H1 (cell line): Measurements from ENCODE around the gene TP53BP2.

ENCODE experiments used
- ATF2 ChIP-seq: IDR thresholded peaks from 2 replicates; pipeline ENCODE4 v1.6.1; 2012; ENCODE audit warnings: low read length, inconsistent platforms
- CHD2 ChIP-seq: IDR thresholded peaks from 2 replicates; pipeline ENCODE4 v1.6.1; 2012; ENCODE audit warnings: low read length, improper control_type of control experiment
- CHD7 ChIP-seq: fragments of 300-600 bp; sonication (generic); IDR thresholded peaks from 2 replicates; pipeline ENCODE4 v1.7.1; 2012; ENCODE audit warnings: low read length, moderate library complexity, mild to moderate bottlenecking, inconsistent platforms; ENCODE audit not compliant: insufficient replicate concordance
- CTCF ChIP-seq, 3 experiments: IDR thresholded peaks; 1 replicate in 2 of 3; 2 replicates in 1 of 3; pipeline versions ENCODE4 v1.5.1 to v1.6.1; 2011; ENCODE audit warnings: low read length in 3 of 3, mild to moderate bottlenecking in 3 of 3, inconsistent platforms in 2 of 3, low read depth in 1 of 3, moderate library complexity in 1 of 3; ENCODE audit not compliant: insufficient read depth in 1 of 3; ENCODE audit errors: control extremely low read depth in 1 of 3
- EP300 ChIP-seq, 2 experiments: IDR thresholded peaks; 1 replicate in 1 of 2; 2 replicates in 1 of 2; pipeline ENCODE4 v1.6.1; 2011 to 2012; ENCODE audit warnings: low read depth in 2 of 2, low read length in 2 of 2, mild to moderate bottlenecking in 2 of 2, borderline replicate concordance in 1 of 2, inconsistent platforms in 1 of 2, moderate library complexity in 1 of 2
- GTF2F1 ChIP-seq: IDR thresholded peaks from 2 replicates; pipeline ENCODE4 v1.6.1; 2012; ENCODE audit warnings: low read depth, low read length, improper control_type of control experiment, borderline replicate concordance
- MAFK ChIP-seq: IDR thresholded peaks from 2 replicates; pipeline ENCODE4 v1.6.1; 2012; ENCODE audit warnings: low read depth, mild to moderate bottlenecking, improper control_type of control experiment, low read length
- NRF1 ChIP-seq: IDR thresholded peaks from 2 replicates; pipeline ENCODE4 v1.6.1; 2011; ENCODE audit warnings: mild to moderate bottlenecking, low read depth, low read length, improper control_type of control experiment
- POLR2A ChIP-seq, 2 experiments: IDR thresholded peaks; 1 replicate in 1 of 2; 2 replicates in 1 of 2; pipeline ENCODE4 v1.6.1; 2011; ENCODE audit warnings: low read depth in 2 of 2, low read length in 2 of 2, mild to moderate bottlenecking in 2 of 2; ENCODE audit errors: control extremely low read depth in 1 of 2
- POLR2AphosphoS5 ChIP-seq: IDR thresholded peaks from 2 replicates; pipeline ENCODE4 v1.6.1; 2011; ENCODE audit warnings: low read depth, low read length
- ZNF274 ChIP-seq: IDR thresholded peaks from 2 replicates; pipeline ENCODE4 v1.7.0; 2012; ENCODE audit warnings: low read length, borderline replicate concordance; ENCODE audit errors: extremely low read depth

- no peak for TF ChIP-seq CTCF (IDR thresholded peaks at IDR 0.05; ENCODE audit: control extremely low read depth in 1 of 3, insufficient read depth in 1 of 3, low read depth in 1 of 3, low read length in 3 of 3)
- TF ChIP-seq ATF2: no peak
- no peak for TF ChIP-seq ZNF274
- no peak for TF ChIP-seq EP300 (IDR thresholded peaks at IDR 0.05; ENCODE audit: borderline replicate concordance in 1 of 2, low read depth in 2 of 2, low read length in 2 of 2)
- no peak for TF ChIP-seq CHD2
- no peak for TF ChIP-seq POLR2AphosphoS5
- TF ChIP-seq CHD7: no peak
- TF ChIP-seq POLR2A (IDR thresholded peaks at IDR 0.05; ENCODE audit: control extremely low read depth in 1 of 2, low read depth in 2 of 2, low read length in 2 of 2): no peak
- TF ChIP-seq MAFK: no peak
- TF ChIP-seq GTF2F1: no peak
- no peak for TF ChIP-seq NRF1
These were observed 29.9 kb downstream of the TP53BP2 start for GRCh38 chr1:223815865-223816264.
